Activated CD8-positive, alpha-beta T cell treated with anti-CD3 and anti-CD28 coated beads for 36 hours (primary cell): ENCODE data around the gene RTN4RL1. TPM values are rescaled to one million over a fixed set of nuclear protein-coding genes. Genes with fewer than 3 reads are reported as not detected.

Experiments used
- ATAC-seq: fragments of 200-7000 bp; cut with Tn5 transposase; one replicate; pipeline ENCODE4 v1.10.0; 2021; ENCODE audit warnings: mild to moderate bottlenecking, moderate library complexity
- CTCF ChIA-PET: fragments of 350-600 bp; sonication (Branson Sonifier 250); formaldehyde crosslinking; loops from one replicate; lab custom pipeline; 2021; ENCODE audit warnings: antibody characterized with exemption; lab: Charles Lee
- POLR2A ChIA-PET: fragments of 350-600 bp; sonication (Branson Sonifier 250); formaldehyde crosslinking; loops from one replicate; lab custom pipeline; 2021; ENCODE audit warnings: antibody characterized with exemption; lab: Charles Lee
- DNase-seq: peaks from one replicate; pipeline ENCODE4 v3.0.0-alpha.2; 2020
- H3K27ac Mint-ChIP-seq: one replicate; pipeline ENCODE4 v1.8.0; 2021; ENCODE audit warnings: mild to moderate bottlenecking, mixed read lengths
- H3K27me3 Mint-ChIP-seq: one replicate; pipeline ENCODE4 v1.8.0; 2021; ENCODE audit warnings: mixed read lengths
- H3K36me3 Mint-ChIP-seq: one replicate; pipeline ENCODE4 v1.8.0; 2021; ENCODE audit warnings: low read depth, mixed read lengths
- H3K4me1 Mint-ChIP-seq: one replicate; pipeline ENCODE4 v1.8.0; 2021; ENCODE audit warnings: low read depth, mixed read lengths
- H3K4me3 Mint-ChIP-seq: one replicate; pipeline ENCODE4 v1.8.0; 2021; ENCODE audit warnings: mild to moderate bottlenecking, moderate library complexity, mixed read lengths
- H3K9me3 Mint-ChIP-seq: one replicate; pipeline ENCODE4 v1.8.0; 2021; ENCODE audit warnings: mixed read lengths
- CTCF ChIP-seq: fragments of 200-600 bp; IDR thresholded peaks from one replicate; pipeline ENCODE4 v1.8.0; 2022; ENCODE audit warnings: antibody characterized with exemption, mild to moderate bottlenecking
- intact Hi-C: fragments of 100-400 bp; cut with micrococcal nuclease; formaldehyde crosslinking; loops from one replicate; pipeline ENCODE4 v1.10.0; 2022
- total RNA-seq, 2 experiments: library from RNA; stranded (reverse); gene quantifications; one replicate each; pipeline ENCODE4 v1.2.3, GENCODE V29; 2021

RTN4RL1 gene
- total RNA-seq, 2 experiments from 2014 or later = 0.27 to 0.49 TPM

DNA sequence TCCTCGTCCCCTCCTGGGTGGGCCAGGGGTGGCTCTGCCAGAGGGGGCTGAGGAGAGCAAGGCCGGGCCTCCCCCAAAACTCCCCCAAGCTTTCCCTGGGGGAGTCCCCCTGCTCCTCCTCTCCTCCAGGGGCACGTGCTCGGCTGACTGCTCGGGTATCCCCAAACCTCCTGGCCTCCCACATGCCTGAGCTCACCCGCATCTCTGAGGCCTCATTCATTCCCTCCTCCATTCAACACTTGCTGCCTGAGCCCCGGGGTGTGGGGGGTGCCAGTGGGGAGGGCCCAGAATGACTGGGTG is 83.1 kb downstream of the RTN4RL1 start:
- H3K27ac Mint-ChIP-seq = no peak overlapping the region
- POLR2A ChIA-PET = no interaction called here
- CTCF ChIA-PET = no interaction called here
- H3K36me3 Mint-ChIP-seq = no peaks in the 10 kb centered on the region
- intact Hi-C loops = no loop called here
- H3K4me3 Mint-ChIP-seq = no peak overlapping the region
- ATAC-seq (no peak), DNase-seq (no peak)
- H3K27me3 Mint-ChIP-seq = no peaks in the 10 kb centered on the region
- no peaks in the 10 kb centered on the region for H3K4me1 Mint-ChIP-seq
- no peak for TF ChIP-seq CTCF
- no peaks in the 10 kb centered on the region for H3K9me3 Mint-ChIP-seq

DNA sequence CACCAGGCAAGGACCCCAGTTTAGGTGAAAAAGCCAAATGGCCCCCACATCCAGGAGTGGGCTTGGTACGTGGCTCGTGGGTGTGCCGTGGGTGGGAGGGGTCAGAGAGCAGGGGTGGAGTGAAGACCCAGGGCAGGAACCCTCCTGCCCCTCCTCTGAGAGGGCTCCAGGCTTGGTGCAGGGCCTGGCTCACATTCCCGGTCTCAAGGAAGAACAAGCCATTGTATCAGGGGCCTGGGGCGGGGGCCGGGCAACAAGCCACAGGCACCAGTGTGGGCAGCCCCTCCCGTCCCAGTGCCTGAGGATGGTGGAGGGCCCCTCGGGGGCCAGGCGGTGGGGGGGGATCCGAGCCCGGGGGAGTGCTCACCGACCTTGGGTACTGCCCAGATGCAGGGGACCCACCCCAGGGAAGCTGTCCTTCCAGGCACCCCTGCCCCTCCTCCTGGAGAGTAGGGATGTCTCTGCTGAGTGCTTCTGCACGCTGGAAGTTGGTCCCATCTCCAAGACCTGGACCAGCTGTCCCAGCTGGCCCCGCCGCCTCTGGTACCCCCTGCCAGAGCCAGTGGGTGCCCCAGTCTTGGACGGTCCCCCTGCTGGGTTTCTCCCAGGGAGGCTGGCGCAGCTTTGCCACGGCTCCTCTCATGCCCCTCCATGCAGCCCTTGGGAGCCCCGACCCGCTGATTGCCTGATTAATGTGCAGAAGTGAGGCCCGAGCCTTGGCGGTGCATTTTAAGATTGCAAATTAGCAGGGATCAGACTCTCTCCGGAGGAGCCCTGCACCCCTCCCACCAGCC is 83.7 kb downstream of the RTN4RL1 start:
- no peak for ATAC-seq
- H3K36me3 Mint-ChIP-seq = no peaks in the 10 kb centered on the region
- H3K4me3 Mint-ChIP-seq = no peak overlapping the region
- H3K27ac Mint-ChIP-seq = no peak overlapping the region
- ChIA-PET CTCF (no interaction called here), POLR2A (no interaction called here)
- H3K4me1 Mint-ChIP-seq = no peaks in the 10 kb centered on the region
- no peak for DNase-seq
- intact Hi-C loops = no loop called here
- H3K9me3 Mint-ChIP-seq = no peaks in the 10 kb centered on the region
- no peaks in the 10 kb centered on the region for H3K27me3 Mint-ChIP-seq
- no peak for TF ChIP-seq CTCF

DNA sequence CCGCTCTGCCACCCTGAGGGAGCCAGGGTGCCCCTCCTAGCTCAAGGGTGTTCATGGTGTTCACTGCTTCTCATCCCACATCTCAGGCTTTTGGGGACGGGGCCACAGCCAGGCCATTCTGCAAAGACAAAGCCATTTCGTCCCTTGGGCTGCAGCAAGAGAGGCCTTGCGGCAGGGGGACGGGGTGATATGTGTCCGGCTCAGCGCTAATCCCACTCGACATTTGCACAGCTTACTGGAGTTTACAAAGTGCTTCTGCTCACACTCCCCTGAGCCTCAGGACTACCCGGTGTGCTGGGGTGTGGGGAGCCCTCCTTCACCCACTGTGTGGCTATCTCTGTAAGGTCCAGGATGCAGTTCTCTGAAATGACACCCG is 84.3 kb downstream of the RTN4RL1 start:
- POLR2A ChIA-PET = no interaction called here
- Mint-ChIP-seq H3K4me1 (no peaks in the 10 kb centered on the region), H3K27ac (no peak overlapping the region), H3K36me3 (no peaks in the 10 kb centered on the region), H3K27me3 (no peaks in the 10 kb centered on the region), H3K4me3 (no peak overlapping the region), H3K9me3 (no peaks in the 10 kb centered on the region)
- no peak for DNase-seq
- CTCF ChIA-PET = no interaction called here
- intact Hi-C loops = no loop called here
- TF ChIP-seq CTCF = no peak
- ATAC-seq = no peak

GRCh38 chr17:1939981-1940809 is 84.9 kb downstream of the RTN4RL1 start:
- DNase-seq (no peak), ATAC-seq (no peak)
- Mint-ChIP-seq H3K27ac (no peak overlapping the region), H3K4me1 (no peaks in the 10 kb centered on the region), H3K27me3 (no peaks in the 10 kb centered on the region), H3K4me3 (no peak overlapping the region), H3K9me3 (no peaks in the 10 kb centered on the region), H3K36me3 (no peaks in the 10 kb centered on the region)
- POLR2A ChIA-PET = no interaction called here
- intact Hi-C loops = no loop called here
- TF ChIP-seq CTCF = no peak
- CTCF ChIA-PET = no interaction called here

- no peak for TF ChIP-seq CTCF
- Mint-ChIP-seq H3K27ac (no peak overlapping the region), H3K36me3 (no peaks in the 10 kb centered on the region), H3K27me3 (no peaks in the 10 kb centered on the region), H3K4me1 (no peaks in the 10 kb centered on the region), H3K9me3 (no peaks in the 10 kb centered on the region), H3K4me3 (no peak overlapping the region)
- ChIA-PET CTCF (interaction anchor here (1.3 kb wide), 1 partner anchor 28 kb away, joined by 4 read pairs; no protein-coding TSS in a partner anchor), POLR2A (no interaction called here)
- intact Hi-C loops = no loop called here
- ATAC-seq (no peak), DNase-seq (no peak)
These were observed 87.7 kb downstream of the RTN4RL1 start for GRCh38 chr17:1937461-1937860.
